ENCODE results near the gene ASB9. TPM values are rescaled to one million over a fixed set of nuclear protein-coding genes. Genes with fewer than 3 reads are reported as not detected.

ASB9 gene
- total and polyA plus RNA-seq, 2 donors (not counting 3 experiments of a cell fraction or from before 2014, with no cell fraction given): 6.5 to 7.6 TPM

- Histone ChIP-seq H3K4me2 (ENCODE audit: insufficient read depth, low read length) (no peak overlapping the region), H3K4me3 (replicated peaks in 1 of 3; ENCODE audit: insufficient read depth in 1 of 3, low read depth in 1 of 3, low read length in 3 of 3) (no peak overlapping the region), H4K20me1 (replicated peaks; ENCODE audit: control insufficient read depth, extremely low read depth, insufficient read depth, low read length) (no peaks in the 10 kb centered on the region), H3K9me3 (replicated peaks; ENCODE audit: control insufficient read depth, insufficient read depth, low read length) (no peaks in the 10 kb centered on the region), H3K9ac (replicated peaks; ENCODE audit: extremely low read depth, insufficient read depth, low read length) (no peak overlapping the region), H3K36me3 (ENCODE audit: control insufficient read depth in 2 of 2, extremely low read depth in 1 of 2, insufficient read depth in 2 of 2, low read length in 2 of 2) (no peaks in the 10 kb centered on the region), H3K27ac (ENCODE audit: insufficient read depth, low read depth, low read length) (no peak overlapping the region), H3K4me1 (ENCODE audit: control insufficient read depth, extremely low read depth, insufficient read depth, low read length) (no peaks in the 10 kb centered on the region), H3K9me1 (replicated peaks; ENCODE audit: control insufficient read depth, extremely low read depth, insufficient read depth, low read length) (no peaks in the 10 kb centered on the region), H2AFZ (ENCODE audit: low read depth, low read length) (no peak overlapping the region), H3K79me2 (ENCODE audit: control insufficient read depth, insufficient read depth, low read length) (no peaks in the 10 kb centered on the region), H3K27me3 (ENCODE audit: control insufficient read depth in 2 of 2, insufficient read depth in 2 of 2, low read length in 2 of 2) (no peaks in the 10 kb centered on the region)
- no TSS peak for BruUV-seq (replicated peaks)
- no peak for FAIRE-seq
- CTCF ChIA-PET: no interaction called here
- intact Hi-C loops (cut with micrococcal nuclease): no loop called here
- DNase-seq (ENCODE audit: low read depth, low spot score): no peak
- dilution Hi-C loops (cut with MboI; ENCODE audit: extremely low pct_ligation_motif_present, low sequenced_read_pairs): no loop called here
- TF ChIP-seq JUN (IDR thresholded peaks at IDR 0.05; ENCODE audit: borderline replicate concordance, insufficient read depth, insufficient read length, low read depth) (no peak), GATA2 (IDR thresholded peaks at IDR 0.05; ENCODE audit: insufficient read depth, insufficient read length, low read depth, low read length) (no peak), EZH2 (IDR thresholded peaks at IDR 0.05; ENCODE audit: borderline replicate concordance, low read depth, low read length, severe bottlenecking) (no peak), POLR2A (IDR thresholded peaks at IDR 0.05; ENCODE audit: low read depth, low read length) (no peak)
- POLR2A ChIA-PET: no interaction called here
Observed at GRCh38 chrX:15203694-15204093, 66.2 kb downstream of the ASB9 start.

- H3K9ac ChIP-seq (replicated peaks; ENCODE audit: extremely low read depth, insufficient read depth, low read length): no peak overlapping the region
- no peak overlapping the region for H3K4me3 ChIP-seq (replicated peaks in 1 of 3; ENCODE audit: insufficient read depth in 1 of 3, low read depth in 1 of 3, low read length in 3 of 3)
- no TSS peak for BruUV-seq (replicated peaks)
- FAIRE-seq: no peak
- no peaks in the 10 kb centered on the region for H3K4me1 ChIP-seq (ENCODE audit: control insufficient read depth, extremely low read depth, insufficient read depth, low read length)
- TF ChIP-seq GATA2 (IDR thresholded peaks at IDR 0.05; ENCODE audit: insufficient read depth, insufficient read length, low read depth, low read length) (no peak), JUN (IDR thresholded peaks at IDR 0.05; ENCODE audit: borderline replicate concordance, insufficient read depth, insufficient read length, low read depth) (no peak), EZH2 (IDR thresholded peaks at IDR 0.05; ENCODE audit: borderline replicate concordance, low read depth, low read length, severe bottlenecking) (no peak), MYC (IDR thresholded peaks at IDR 0.05; ENCODE audit: low read depth, low read length) (no peak), FOS (IDR thresholded peaks at IDR 0.05; ENCODE audit: borderline replicate concordance, insufficient read depth, low read length) (no peak), POLR2A (IDR thresholded peaks at IDR 0.05; ENCODE audit: low read depth, low read length) (no peak), POLR2AphosphoS5 (IDR thresholded peaks at IDR 0.05; ENCODE audit: insufficient read depth, low read depth, low read length) (no peak)
- TF ChIP-seq, protein P1, sequence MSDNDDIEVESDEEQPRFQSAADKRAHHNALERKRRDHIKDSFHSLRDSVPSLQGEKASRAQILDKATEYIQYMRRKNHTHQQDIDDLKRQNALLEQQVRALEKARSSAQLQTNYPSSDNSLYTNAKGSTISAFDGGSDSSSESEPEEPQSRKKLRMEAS (IDR thresholded peaks at IDR 0.05; ENCODE audit: insufficient read depth, insufficient read length): no peak
- TF ChIP-seq, protein P2, sequence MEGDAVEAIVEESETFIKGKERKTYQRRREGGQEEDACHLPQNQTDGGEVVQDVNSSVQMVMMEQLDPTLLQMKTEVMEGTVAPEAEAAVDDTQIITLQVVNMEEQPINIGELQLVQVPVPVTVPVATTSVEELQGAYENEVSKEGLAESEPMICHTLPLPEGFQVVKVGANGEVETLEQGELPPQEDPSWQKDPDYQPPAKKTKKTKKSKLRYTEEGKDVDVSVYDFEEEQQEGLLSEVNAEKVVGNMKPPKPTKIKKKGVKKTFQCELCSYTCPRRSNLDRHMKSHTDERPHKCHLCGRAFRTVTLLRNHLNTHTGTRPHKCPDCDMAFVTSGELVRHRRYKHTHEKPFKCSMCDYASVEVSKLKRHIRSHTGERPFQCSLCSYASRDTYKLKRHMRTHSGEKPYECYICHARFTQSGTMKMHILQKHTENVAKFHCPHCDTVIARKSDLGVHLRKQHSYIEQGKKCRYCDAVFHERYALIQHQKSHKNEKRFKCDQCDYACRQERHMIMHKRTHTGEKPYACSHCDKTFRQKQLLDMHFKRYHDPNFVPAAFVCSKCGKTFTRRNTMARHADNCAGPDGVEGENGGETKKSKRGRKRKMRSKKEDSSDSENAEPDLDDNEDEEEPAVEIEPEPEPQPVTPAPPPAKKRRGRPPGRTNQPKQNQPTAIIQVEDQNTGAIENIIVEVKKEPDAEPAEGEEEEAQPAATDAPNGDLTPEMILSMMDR (IDR thresholded peaks at IDR 0.05; ENCODE audit: extremely low read depth in 1 of 2, insufficient read depth in 1 of 2, low read depth in 1 of 2, low read length in 2 of 2): no peak
- H3K79me2 ChIP-seq (ENCODE audit: control insufficient read depth, insufficient read depth, low read length): no peaks in the 10 kb centered on the region
- no peak overlapping the region for H3K27ac ChIP-seq (ENCODE audit: insufficient read depth, low read depth, low read length)
- ChIA-PET CTCF (interaction anchor here (1.0 kb wide), 1 partner anchor 1109 kb away, joined by 3 read pairs; no protein-coding TSS in a partner anchor), POLR2A (no interaction called here)
- dilution Hi-C loops (cut with MboI; ENCODE audit: extremely low pct_ligation_motif_present, low sequenced_read_pairs): no loop called here
- no peak overlapping the region for H2AFZ ChIP-seq (ENCODE audit: low read depth, low read length)
- no peaks in the 10 kb centered on the region for H3K27me3 ChIP-seq (ENCODE audit: control insufficient read depth in 2 of 2, insufficient read depth in 2 of 2, low read length in 2 of 2)
- no peak overlapping the region for H3K4me2 ChIP-seq (ENCODE audit: insufficient read depth, low read length)
- H4K20me1 ChIP-seq (replicated peaks; ENCODE audit: control insufficient read depth, extremely low read depth, insufficient read depth, low read length): no peaks in the 10 kb centered on the region
- no peaks in the 10 kb centered on the region for H3K9me1 ChIP-seq (replicated peaks; ENCODE audit: control insufficient read depth, extremely low read depth, insufficient read depth, low read length)
- intact Hi-C loops (cut with micrococcal nuclease): no loop called here
- DNase-seq (ENCODE audit: low read depth, low spot score): no peak
- no peaks in the 10 kb centered on the region for H3K9me3 ChIP-seq (replicated peaks; ENCODE audit: control insufficient read depth, insufficient read depth, low read length)
- no peaks in the 10 kb centered on the region for H3K36me3 ChIP-seq (ENCODE audit: control insufficient read depth in 2 of 2, extremely low read depth in 1 of 2, insufficient read depth in 2 of 2, low read length in 2 of 2)
Observed at GRCh38 chrX:15202454-15203177, 67.3 kb downstream of the ASB9 start.

All from endothelial cell of umbilical vein (primary cell).